HL-60 (cell line): ENCODE data around the gene AKT3.
"Not testable (repeated sequence)": the region's sequence is repeated elsewhere in the genome, so short reads cannot be mapped to it uniquely, and the experiment has no call there.

Source experiments
- DNase-seq, 2 experiments: peaks; one replicate each; pipeline ENCODE4 v3.0.0-alpha.2; 2010 to 2020; ENCODE audit warnings: low read depth in 1 of 2, low spot score in 1 of 2
- H3K27ac ChIP-seq: fragments of 250-450 bp; sonication (Bioruptor Pico); replicated peaks from 2 replicates; pipeline ENCODE4 v1.5.1; 2020; ENCODE audit warnings: mild to moderate bottlenecking, moderate library complexity
- H3K27me3 ChIP-seq: fragments of 250-450 bp; sonication (Bioruptor Pico); 2 replicates; pipeline ENCODE4 v1.5.1; 2021; ENCODE audit warnings: mild to moderate bottlenecking, moderate library complexity; ENCODE audit not compliant: insufficient read depth, poor library complexity, severe bottlenecking
- H3K4me3 ChIP-seq: replicated peaks from 2 replicates; pipeline ENCODE4 v1.5.1; 2011; ENCODE audit warnings: mild to moderate bottlenecking, control low read depth, low read length; ENCODE audit not compliant: insufficient read depth
- CTCF ChIP-seq: IDR thresholded peaks from one replicate; pipeline ENCODE4 v1.5.1; 2011; ENCODE audit warnings: low read length, control low read depth, inconsistent platforms; ENCODE audit not compliant: insufficient read depth
- GABPA ChIP-seq: IDR thresholded peaks from 2 replicates; pipeline ENCODE4 v1.6.1; 2012; ENCODE audit warnings: low read depth
- POLR2AphosphoS5 ChIP-seq: IDR thresholded peaks from 2 replicates; pipeline ENCODE4 v1.6.1; 2012; ENCODE audit warnings: low read depth
- REST ChIP-seq: IDR thresholded peaks from 2 replicates; pipeline ENCODE4 v1.6.1; 2012; ENCODE audit warnings: low read depth; ENCODE audit not compliant: insufficient replicate concordance
- SPI1 ChIP-seq: IDR thresholded peaks from 2 replicates; pipeline ENCODE4 v1.6.1; 2012; ENCODE audit warnings: low read depth, mild to moderate bottlenecking, borderline replicate concordance

Gene AKT3

DNA sequence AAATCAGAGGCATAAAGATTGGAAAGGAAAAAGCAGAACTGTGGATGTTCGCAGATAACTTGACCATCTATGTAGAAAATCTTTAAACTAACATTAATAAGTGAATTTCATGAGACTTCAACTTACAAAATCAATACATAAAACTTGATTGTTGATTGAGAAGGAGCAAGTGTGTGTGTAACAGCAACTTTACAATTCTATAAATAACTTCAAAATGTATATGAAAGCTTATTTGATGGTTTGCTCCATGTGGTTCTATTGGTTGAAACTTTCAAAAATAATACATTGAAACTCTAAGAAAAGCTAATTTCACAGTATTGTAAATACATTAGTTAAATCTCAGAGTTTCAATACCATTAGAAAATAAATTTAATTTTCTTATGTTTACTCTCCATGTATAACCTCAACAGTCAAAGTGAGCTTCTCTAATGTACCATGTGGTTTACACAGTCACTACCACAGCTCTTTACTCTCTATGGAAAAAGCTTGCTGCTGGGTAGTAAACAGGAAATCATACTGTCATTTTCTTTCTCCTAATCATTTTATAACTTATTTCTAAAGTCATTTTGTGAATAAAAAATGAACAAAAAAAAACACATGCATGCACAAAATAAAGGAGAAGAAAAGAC, 12.0 kb downstream of the AKT3 start:
- TF ChIP-seq CTCF, result no peak
- no peak for TF ChIP-seq GABPA
- H3K27ac ChIP-seq, result no peak overlapping the region
- H3K27me3 ChIP-seq, result no peaks in the 10 kb centered on the region
- no peak overlapping the region for H3K4me3 ChIP-seq
- no peak for DNase-seq

- TF ChIP-seq GABPA, result no peak
- TF ChIP-seq POLR2AphosphoS5, result no peak
- no peak for TF ChIP-seq CTCF
- no peak for TF ChIP-seq REST
- TF ChIP-seq SPI1, result no peak
- Histone ChIP-seq H3K4me3 (no peak overlapping the region), H3K27me3 (no peaks in the 10 kb centered on the region), H3K27ac (no peak overlapping the region)
- no peak for DNase-seq
Observed at GRCh38 chr1:243834130-243834529, 15.9 kb downstream of the AKT3 start.

DNA sequence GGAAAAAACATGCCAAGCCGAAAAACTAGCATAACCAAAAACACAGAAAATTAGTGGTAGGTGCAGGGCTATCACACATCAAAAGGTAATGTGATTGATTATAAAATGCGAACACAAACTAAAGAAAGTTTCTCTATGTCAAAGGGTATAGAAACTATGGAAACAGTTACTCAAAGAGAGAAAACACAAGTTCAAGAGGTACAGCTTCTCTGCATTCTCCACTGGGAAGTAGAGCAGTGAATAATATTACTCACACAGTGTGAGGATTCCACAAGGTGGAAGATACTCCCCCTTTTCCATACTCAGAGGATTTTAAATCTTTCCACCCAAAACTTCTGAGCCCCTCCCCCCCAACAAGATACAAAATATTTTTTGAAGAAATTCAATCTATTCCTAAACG, 18.6 kb downstream of the AKT3 start:
- DNase-seq, result no peak
- H3K27ac ChIP-seq, result no peak overlapping the region
- TF ChIP-seq SPI1, result no peak
- TF ChIP-seq GABPA, result no peak
- no peak for TF ChIP-seq CTCF
- no peak for TF ChIP-seq REST
- H3K4me3 ChIP-seq, result no peak overlapping the region
- no peaks in the 10 kb centered on the region for H3K27me3 ChIP-seq

- Histone ChIP-seq H3K4me3 (no peak overlapping the region), H3K27ac (no peak overlapping the region), H3K27me3 (no peaks in the 10 kb centered on the region)
- no peak for DNase-seq
- TF ChIP-seq REST, result no peak
- no peak for TF ChIP-seq GABPA
- no peak for TF ChIP-seq CTCF
- TF ChIP-seq SPI1, result no peak
- no peak for TF ChIP-seq POLR2AphosphoS5
Observed at GRCh38 chr1:243827206-243827605, 22.8 kb downstream of the AKT3 start.

DNA sequence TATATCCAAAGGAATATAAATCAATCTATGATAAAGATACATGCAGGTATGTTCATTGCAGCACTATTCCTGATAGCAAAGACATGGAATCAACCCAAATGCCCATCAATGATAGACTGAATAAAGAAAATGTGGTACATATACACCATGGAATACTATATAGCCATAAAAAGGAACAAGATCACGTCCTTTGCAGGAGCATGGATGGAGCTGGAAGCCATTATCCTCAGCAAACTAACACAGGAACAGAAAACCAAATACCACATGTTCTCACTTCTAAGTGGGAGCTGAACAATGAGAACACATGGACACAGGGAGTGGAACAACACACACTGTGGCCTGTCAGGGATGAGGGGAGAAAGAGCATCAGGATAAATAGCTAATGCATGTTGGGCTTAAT, 25.1 kb downstream of the AKT3 start:
- not testable (repeated sequence) for H3K27ac ChIP-seq, H3K27me3 ChIP-seq, H3K4me3 ChIP-seq, DNase-seq
